ENCODE results near the gene ZNF330.
"Not testable (repeated sequence)": the region's sequence is repeated elsewhere in the genome, so short reads cannot be mapped to it uniquely, and the experiment has no call there.

ZNF330 gene

GRCh38 chr4:141220691-141221659 lies at the start of gene ZNF330:
Gene ZNF330 (plus strand): TSS chr4:141220895. CDS start chr4:141222372, 1,477 bp downstream.
- peak; percentile 66 for DNase-seq (ENCODE audit: low read depth)

DNA sequence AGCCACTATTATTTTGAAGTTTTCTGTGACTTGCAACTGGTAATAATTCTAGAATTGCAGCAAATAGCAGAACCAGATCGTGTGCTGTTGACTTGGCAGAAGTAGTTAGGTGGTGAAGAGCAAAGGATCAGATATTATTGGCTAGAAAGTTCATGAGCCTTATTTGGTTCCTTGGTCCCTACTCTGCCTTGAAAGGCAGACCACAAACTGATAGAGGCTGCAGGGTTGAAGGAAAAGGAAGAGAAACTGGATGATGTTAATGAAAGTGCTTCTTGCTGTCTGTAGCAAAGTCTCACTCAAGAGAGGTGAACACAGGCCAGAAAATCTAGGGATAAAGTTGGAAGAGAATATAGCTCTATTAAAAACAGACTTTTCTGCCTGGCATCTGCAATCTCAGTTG lies 46.2 kb upstream of the ZNF330 start:
- no peak for DNase-seq (ENCODE audit: low read depth)

- no peak for DNase-seq (ENCODE audit: low read depth)
Measured at GRCh38 chr4:141177171-141177570, 43.5 kb upstream of the ZNF330 start.

- no peak for DNase-seq (ENCODE audit: low read depth)
Measured at GRCh38 chr4:141179474-141180373, 41.0 kb upstream of the ZNF330 start.

DNA sequence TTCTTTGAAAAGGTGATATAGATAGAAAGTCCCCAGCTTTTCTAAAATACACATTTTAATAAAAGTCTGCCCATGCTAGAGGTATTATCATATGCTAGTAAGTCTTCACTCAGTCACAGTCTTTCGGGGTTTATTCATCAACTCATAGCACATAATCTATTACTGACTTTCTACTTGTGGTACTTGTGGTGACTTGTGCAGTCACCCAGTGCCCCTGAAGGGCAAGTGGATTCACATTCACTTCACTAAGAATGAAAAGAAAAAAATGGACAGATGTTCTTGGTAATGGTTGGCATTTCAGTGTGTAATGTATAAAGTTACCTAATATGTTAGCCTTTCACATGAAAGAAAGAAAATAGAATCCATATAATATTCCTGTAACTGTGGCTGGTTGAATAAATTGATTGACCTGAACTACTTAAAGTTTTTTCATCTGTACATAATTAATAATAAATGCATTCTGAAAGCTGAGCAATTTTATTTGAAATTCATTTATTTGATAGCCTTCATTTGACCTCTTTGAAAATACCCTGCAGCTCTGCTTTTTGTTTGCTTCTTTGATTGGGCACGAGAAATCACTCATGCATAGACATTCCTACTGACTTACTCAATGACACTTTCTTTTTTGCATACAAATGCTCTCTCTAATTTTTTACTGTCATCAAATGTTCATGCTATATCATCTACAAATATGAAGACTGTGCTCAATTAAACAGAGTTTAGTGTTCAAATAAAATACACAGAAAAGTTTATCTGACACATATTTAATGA lies 39.5 kb upstream of the ZNF330 start:
- no peak for DNase-seq (ENCODE audit: low read depth)

GRCh38 chr4:141183491-141183890 lies 37.2 kb upstream of the ZNF330 start:
- not testable (repeated sequence) for DNase-seq (ENCODE audit: low read depth)

DNA sequence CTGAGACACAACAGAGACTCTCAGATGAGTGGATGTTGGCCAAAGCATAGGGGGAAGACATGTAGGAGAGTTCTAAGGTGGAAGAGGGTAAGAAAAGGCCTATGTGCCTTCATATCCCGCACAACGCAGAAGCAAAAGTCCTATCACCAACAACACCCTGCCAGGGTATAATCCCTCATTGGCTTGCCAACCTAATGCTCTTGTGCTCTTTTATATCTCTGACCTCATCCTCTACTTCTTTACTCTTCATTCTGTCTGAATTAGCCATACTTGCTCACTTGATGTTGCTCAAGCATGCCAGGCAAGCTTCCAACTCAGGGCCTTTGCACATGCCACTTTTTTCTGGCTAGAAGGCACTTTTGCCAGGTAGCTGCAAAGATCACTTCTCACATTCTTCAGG lies 28.1 kb upstream of the ZNF330 start:
- no peak for DNase-seq (ENCODE audit: low read depth)

DNA sequence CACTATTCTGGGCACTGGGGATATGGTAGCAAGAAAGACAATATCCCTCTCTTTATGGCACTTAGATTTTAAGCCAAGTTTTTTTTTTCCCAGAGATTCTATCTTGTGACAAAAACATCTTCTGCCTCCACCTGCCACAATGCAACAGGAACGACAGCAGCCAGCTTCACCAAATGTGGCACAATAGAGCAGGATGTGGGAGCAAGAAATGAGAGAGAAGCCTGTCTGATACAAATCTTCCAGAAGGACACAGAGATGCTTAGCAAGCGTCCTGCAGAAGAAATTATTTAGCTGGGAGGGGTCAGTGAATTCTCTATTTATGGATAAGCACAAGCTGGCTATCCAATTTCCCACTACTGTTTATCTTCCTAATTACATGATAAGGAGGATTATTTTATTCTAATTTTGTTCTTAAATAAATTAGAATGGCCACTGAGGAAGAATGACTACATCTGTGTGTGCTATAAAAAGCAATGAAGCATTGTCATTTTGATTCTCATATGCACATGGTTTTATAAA lies 27.1 kb upstream of the ZNF330 start:
- no peak for DNase-seq (ENCODE audit: low read depth)

DNA sequence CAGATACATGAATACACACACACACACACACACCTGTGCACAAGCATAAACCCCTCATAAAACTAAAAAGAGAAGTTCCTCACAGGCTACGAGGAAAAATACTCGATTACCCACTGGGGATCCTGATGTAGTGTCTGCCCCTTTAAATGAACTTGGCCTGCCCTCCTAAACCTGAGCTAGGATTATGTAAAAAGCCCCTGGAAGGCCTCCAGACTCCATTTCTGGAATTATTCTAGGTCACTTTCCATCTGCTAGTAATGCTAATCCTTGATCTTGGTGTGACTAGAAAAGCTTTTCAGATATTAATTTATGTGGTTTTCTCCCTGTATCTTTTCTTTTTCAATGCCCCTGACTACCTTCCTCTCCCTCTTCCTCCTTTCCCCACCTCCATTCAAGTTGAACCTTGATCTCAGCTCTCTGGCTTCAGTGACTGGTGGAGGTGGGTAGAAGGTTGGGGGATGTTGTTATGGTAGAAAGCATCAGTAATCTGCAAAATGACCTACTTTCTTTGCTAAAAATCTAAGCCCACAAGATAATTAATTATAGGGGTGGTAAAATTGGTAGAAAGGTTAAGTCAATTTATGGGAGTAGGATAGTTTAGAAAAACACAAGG lies 25.5 kb upstream of the ZNF330 start:
- DNase-seq (ENCODE audit: low read depth), result no peak

- no peak for DNase-seq (ENCODE audit: low read depth)
Measured at GRCh38 chr4:141196227-141196933, 24.3 kb upstream of the ZNF330 start.

DNA sequence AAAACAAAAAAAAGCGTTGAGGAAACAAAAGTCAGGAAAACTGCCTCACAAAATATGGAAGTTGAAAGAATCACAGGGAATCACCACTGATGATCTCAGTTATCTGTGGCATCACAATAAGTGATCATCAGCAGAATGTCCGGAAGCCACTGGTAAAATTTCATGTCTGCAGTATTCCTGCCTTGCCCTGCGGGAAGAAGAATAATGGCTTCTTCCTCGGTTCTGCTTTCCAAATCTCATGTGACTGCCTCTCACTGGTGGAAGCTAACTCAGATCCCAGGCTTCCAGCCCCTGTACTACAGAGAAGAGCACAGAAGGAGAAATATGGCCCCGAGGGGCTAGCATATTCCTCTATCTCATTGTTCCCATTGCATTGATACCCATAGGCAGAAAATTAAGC lies 12.7 kb upstream of the ZNF330 start:
- no peak for DNase-seq (ENCODE audit: low read depth)

GRCh38 chr4:141210168-141210567 lies 10.5 kb upstream of the ZNF330 start:
- DNase-seq (ENCODE audit: low read depth), result no peak

GRCh38 chr4:141213550-141213991 lies 7.1 kb upstream of the ZNF330 start:
- no peak for DNase-seq (ENCODE audit: low read depth)

GRCh38 chr4:141215030-141215429 lies 5.7 kb upstream of the ZNF330 start:
- DNase-seq (ENCODE audit: low read depth), result no peak

GRCh38 chr4:141216002-141216761 lies 4.5 kb upstream of the ZNF330 start:
- DNase-seq (ENCODE audit: low read depth), result no peak

- DNase-seq (ENCODE audit: low read depth), result no peak
Measured at GRCh38 chr4:141220271-141220670, 424 bp upstream of the ZNF330 start.

GRCh38 chr4:141223418-141223817 lies 2.7 kb downstream of the ZNF330 start:
- DNase-seq (ENCODE audit: low read depth), result no peak

GRCh38 chr4:141227280-141227679 lies 6.6 kb downstream of the ZNF330 start:
- not testable (repeated sequence) for DNase-seq (ENCODE audit: low read depth)

DNA sequence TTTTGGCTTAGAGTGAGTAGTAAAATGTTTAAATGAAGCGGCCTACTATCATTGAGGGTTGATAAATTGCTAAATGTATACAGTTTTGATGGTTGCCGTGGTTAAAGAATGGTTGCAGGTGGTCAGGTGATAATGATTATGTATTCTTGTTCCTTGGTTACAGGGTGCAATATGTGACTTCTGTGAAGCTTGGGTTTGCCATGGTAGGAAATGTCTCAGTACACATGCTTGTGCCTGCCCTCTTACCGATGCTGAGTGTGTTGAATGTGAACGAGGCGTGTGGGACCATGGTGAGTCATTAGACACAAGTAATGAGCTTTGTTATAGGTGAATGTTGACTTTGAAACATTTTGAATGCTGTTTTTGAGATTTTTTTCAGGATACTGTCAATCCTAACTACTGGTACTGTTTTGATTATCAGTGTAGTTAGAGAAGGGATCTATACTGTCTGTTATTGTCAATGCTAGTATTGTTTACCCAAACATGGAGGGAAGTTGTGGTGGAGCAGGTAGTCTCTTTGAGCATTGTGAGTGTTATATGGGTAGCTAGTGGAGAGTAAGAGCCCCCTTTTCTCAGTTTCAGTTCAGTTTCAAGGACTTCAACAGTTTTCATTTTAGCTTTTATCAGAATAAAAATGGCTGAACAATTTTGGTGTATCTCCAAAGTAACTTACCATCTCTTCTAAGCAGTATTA lies 8.9 kb downstream of the ZNF330 start:
- no peak for DNase-seq (ENCODE audit: low read depth)
